Body of pancreas (tissue), 4 donors: Measurements from ENCODE around the gene CRYGN. TPM values are rescaled to one million over a fixed set of nuclear protein-coding genes. Genes with fewer than 3 reads are reported as not detected.
A peak's percentile ranks its signal among the peaks of the same experiment; 100 is the strongest.

Source experiments
- ATAC-seq: fragments of 150-250 bp; one replicate; pipeline ENCODE4 v1.9.1; 2016
- DNase-seq, 4 donors: peaks; one replicate each; pipeline ENCODE4 v3.0.0-alpha.2; 2019
- H3K27ac ChIP-seq, 4 donors: fragments of 200-600 bp; sonication (generic); 1 replicate in 3 of 4; 2 replicates in 1 of 4; pipeline versions ENCODE4 v1.5.1 to v1.6.1; 2016 to 2019; ENCODE audit warnings: mild to moderate bottlenecking in 1 of 4, mixed read lengths in 1 of 4, moderate library complexity in 1 of 4
- H3K27me3 ChIP-seq, 2 donors: fragments of 200-600 bp; sonication (generic); one replicate each; pipeline ENCODE4 v1.6.0; 2016; ENCODE audit warnings: mild to moderate bottlenecking in 1 of 2
- H3K36me3 ChIP-seq, 2 donors: fragments of 200-600 bp; sonication (generic); replicated peaks in 1 of 2; 2 replicates each; pipeline ENCODE4 v1.5.1; 2016; ENCODE audit warnings: low read depth in 2 of 2; ENCODE audit not compliant: insufficient read depth in 1 of 2
- H3K4me1 ChIP-seq: fragments of 200-600 bp; sonication (generic); one replicate; pipeline ENCODE4 v1.6.0; 2016
- H3K4me3 ChIP-seq, 2 donors: fragments of 200-600 bp; sonication (generic); 1 replicate in 1 of 2; 2 replicates in 1 of 2; pipeline ENCODE4 v1.5.1; 2016 to 2019
- H3K9me3 ChIP-seq, 3 donors: fragments of 200-600 bp; sonication (generic); 1 replicate in 2 of 3; 2 replicates in 1 of 3; pipeline ENCODE4 v1.5.1; 2016
- CTCF ChIP-seq, 7 experiments: fragments of 450-650 bp in 4 of 7; fragments of 200-600 bp in 3 of 7; sonication (generic) in 3 of 7; IDR thresholded peaks; one replicate each; pipeline ENCODE4 v1.5.1; 2016 to 2019; ENCODE audit warnings: antibody characterized with exemption in 7 of 7
- POLR2A ChIP-seq, 3 donors: fragments of 450-650 bp; IDR thresholded peaks; one replicate each; pipeline ENCODE4 v1.6.1; 2016; ENCODE audit warnings: antibody characterized with exemption in 3 of 3, mild to moderate bottlenecking in 2 of 3
- WGBS, 2 donors: methylation state at CpG; one replicate each; pipeline ENCODE4 v1.1.5; 2017; 5-methylcytosine and 5-hydroxymethylcytosine counted together
- intact Hi-C: fragments of 100-400 bp; cut with DNase I; formaldehyde crosslinking; loops from one replicate; pipeline ENCODE4 v1.15.1; 2023
- total RNA-seq, 2 donors: library from RNA; depleted of rRNA; stranded (reverse); fragments of >200 nt; gene quantifications; one replicate each; pipeline ENCODE4 v1.1.0, GENCODE V29; 2016

CRYGN gene
- total RNA-seq, 2 donors from 2014 or later: not detected

GRCh38 chr7:151438864-151439601 is 908 bp downstream of the CRYGN start:
- H3K4me1 ChIP-seq: peaks cover 15% of the 10 kb centered on the region
- H3K4me3 ChIP-seq: no peak overlapping the region
- intact Hi-C loops: no loop called here
- no peak overlapping the region for H3K27ac ChIP-seq
- DNase-seq (peak in 1 of 4 donors; percentile 3), ATAC-seq (no peak)
- H3K27me3 ChIP-seq: no peaks in the 10 kb centered on the region
- 86 to 92% methylated on average over 13 to 17 of the region's 17 CpGs for WGBS, 2 donors
- H3K9me3 ChIP-seq: no peaks in the 10 kb centered on the region
- H3K36me3 ChIP-seq: no peaks in the 10 kb centered on the region
- TF ChIP-seq CTCF (IDR thresholded peaks at IDR 0.05): no peak
- no peak for TF ChIP-seq POLR2A (IDR thresholded peaks at IDR 0.05)

GRCh38 chr7:151437866-151438516 is 1.9 kb downstream of the CRYGN start:
- no peak for TF ChIP-seq POLR2A (IDR thresholded peaks at IDR 0.05)
- TF ChIP-seq CTCF (IDR thresholded peaks at IDR 0.05): no peak
- H3K27me3 ChIP-seq: no peaks in the 10 kb centered on the region
- ATAC-seq (no peak), DNase-seq (no peak)
- H3K27ac ChIP-seq: no peak overlapping the region
- 84 to 95% methylated on average over 8 to 23 of the region's 23 CpGs for WGBS, 2 donors
- intact Hi-C loops: no loop called here
- H3K9me3 ChIP-seq: no peaks in the 10 kb centered on the region
- H3K36me3 ChIP-seq: no peaks in the 10 kb centered on the region
- H3K4me3 ChIP-seq: no peak overlapping the region
- peaks cover 15% of the 10 kb centered on the region for H3K4me1 ChIP-seq

GRCh38 chr7:151437159-151437553 is 2.8 kb downstream of the CRYGN start:
- TF ChIP-seq CTCF (IDR thresholded peaks at IDR 0.05) (no peak), POLR2A (IDR thresholded peaks at IDR 0.05) (no peak)
- DNase-seq (no peak), ATAC-seq (no peak)
- intact Hi-C loops: no loop called here
- Histone ChIP-seq H3K36me3 (no peaks in the 10 kb centered on the region), H3K4me1 (peaks cover 15% of the 10 kb centered on the region), H3K27me3 (no peaks in the 10 kb centered on the region), H3K4me3 (no peak overlapping the region), H3K27ac (no peak overlapping the region), H3K9me3 (no peaks in the 10 kb centered on the region)
- WGBS, 2 donors: 95 to 97% methylated on average over 7 to 13 of the region's 13 CpGs

GRCh38 chr7:151436446-151437158 is 3.3 kb downstream of the CRYGN start:
- Histone ChIP-seq H3K4me3 (no peak overlapping the region), H3K27ac (peak overlapping the region in 1 of 4 donors; percentile 36), H3K4me1 (peaks cover 15% of the 10 kb centered on the region), H3K27me3 (no peaks in the 10 kb centered on the region), H3K9me3 (no peaks in the 10 kb centered on the region), H3K36me3 (no peaks in the 10 kb centered on the region)
- intact Hi-C loops: no loop called here
- WGBS, 2 donors: 84 to 88% methylated on average over 7 to 9 of the region's 9 CpGs
- TF ChIP-seq POLR2A (IDR thresholded peaks at IDR 0.05) (no peak), CTCF (IDR thresholded peaks at IDR 0.05) (no peak)
- no peak for DNase-seq
- ATAC-seq: no peak
